ENCODE measurements around the gene RAB10.

DNA sequence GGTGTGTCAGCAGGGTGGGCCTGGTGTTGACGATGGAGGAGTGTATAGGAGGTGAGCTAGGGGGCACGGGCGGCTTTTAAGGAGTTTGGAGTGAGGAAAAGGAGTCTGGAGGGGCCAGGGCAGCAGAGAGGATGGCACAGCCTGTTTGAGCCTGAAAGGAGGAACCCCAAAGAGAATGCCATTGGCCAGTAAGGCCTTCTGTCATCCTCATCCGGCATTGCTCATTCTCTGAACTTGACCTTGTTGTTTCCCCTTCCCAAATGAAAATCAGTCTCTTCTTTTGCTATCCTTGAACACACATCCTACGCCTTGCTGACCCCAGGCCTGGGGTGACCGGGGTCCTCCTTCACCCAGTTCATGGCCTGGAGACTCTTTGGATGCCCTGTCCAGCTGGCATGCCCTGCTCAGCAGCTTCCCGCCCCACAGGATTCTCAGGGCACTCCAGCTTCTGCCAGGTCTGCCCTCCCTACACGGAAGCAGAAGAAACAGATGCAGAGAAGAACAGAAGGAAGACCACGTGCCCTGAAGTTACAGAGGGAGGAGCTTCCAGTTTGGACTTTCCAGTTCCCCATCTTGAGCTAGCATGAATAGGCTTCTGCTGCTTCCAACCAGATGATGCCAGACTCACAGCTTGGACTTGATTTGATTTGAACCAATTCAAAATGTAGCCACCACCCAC is 31.1 kb upstream of the RAB10 start:
- TF ChIP-seq, protein P1, sequence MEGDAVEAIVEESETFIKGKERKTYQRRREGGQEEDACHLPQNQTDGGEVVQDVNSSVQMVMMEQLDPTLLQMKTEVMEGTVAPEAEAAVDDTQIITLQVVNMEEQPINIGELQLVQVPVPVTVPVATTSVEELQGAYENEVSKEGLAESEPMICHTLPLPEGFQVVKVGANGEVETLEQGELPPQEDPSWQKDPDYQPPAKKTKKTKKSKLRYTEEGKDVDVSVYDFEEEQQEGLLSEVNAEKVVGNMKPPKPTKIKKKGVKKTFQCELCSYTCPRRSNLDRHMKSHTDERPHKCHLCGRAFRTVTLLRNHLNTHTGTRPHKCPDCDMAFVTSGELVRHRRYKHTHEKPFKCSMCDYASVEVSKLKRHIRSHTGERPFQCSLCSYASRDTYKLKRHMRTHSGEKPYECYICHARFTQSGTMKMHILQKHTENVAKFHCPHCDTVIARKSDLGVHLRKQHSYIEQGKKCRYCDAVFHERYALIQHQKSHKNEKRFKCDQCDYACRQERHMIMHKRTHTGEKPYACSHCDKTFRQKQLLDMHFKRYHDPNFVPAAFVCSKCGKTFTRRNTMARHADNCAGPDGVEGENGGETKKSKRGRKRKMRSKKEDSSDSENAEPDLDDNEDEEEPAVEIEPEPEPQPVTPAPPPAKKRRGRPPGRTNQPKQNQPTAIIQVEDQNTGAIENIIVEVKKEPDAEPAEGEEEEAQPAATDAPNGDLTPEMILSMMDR (optimal IDR thresholded peaks at IDR 0.05 in 1 of 3, IDR thresholded peaks at IDR 0.05 in 1 of 3, conservative IDR thresholded peaks at IDR 0.05 in 1 of 3; ENCODE audit: extremely low read depth in 1 of 3, insufficient read depth in 2 of 3, low read length in 3 of 3): no peak
- no peak for TF ChIP-seq EZH2 (IDR thresholded peaks at IDR 0.05; ENCODE audit: low read length)

Data from keratinocyte (primary cell).